Trophoblast cell (in vitro differentiated cells and primary cell): ENCODE data around the gene NAA16.
"Not testable (repeated sequence)": the region's sequence is repeated elsewhere in the genome, so short reads cannot be mapped to it uniquely, and the experiment has no call there.

Experiments used
- DNase-seq, 2 donors: peaks; one replicate each; pipeline ENCODE4 v3.0.0-alpha.2; 2016
- H2AFZ ChIP-seq: 2 replicates; pipeline ENCODE4 v1.6.1; 2013; ENCODE audit warnings: low read length, moderate library complexity, mild to moderate bottlenecking; ENCODE audit not compliant: insufficient read depth, poor library complexity
- H2AK5ac ChIP-seq: 2 replicates; pipeline ENCODE4 v1.6.1; 2013; ENCODE audit warnings: mild to moderate bottlenecking, low read length
- H2BK120ac ChIP-seq: 2 replicates; pipeline ENCODE4 v1.6.1; 2013; ENCODE audit warnings: low read length, mild to moderate bottlenecking, moderate library complexity; ENCODE audit not compliant: insufficient read depth, poor library complexity
- H2BK12ac ChIP-seq: 2 replicates; pipeline ENCODE4 v1.6.1; 2013; ENCODE audit warnings: mild to moderate bottlenecking, low read length, moderate library complexity
- H2BK5ac ChIP-seq: 2 replicates; pipeline ENCODE4 v1.6.1; 2013; ENCODE audit warnings: low read length, low read depth, moderate library complexity, mild to moderate bottlenecking; ENCODE audit not compliant: poor library complexity
- H3K14ac ChIP-seq: 2 replicates; pipeline ENCODE4 v1.6.1; 2013; ENCODE audit warnings: mild to moderate bottlenecking, low read length
- H3K18ac ChIP-seq: 2 replicates; pipeline ENCODE4 v1.6.1; 2013; ENCODE audit warnings: mild to moderate bottlenecking, low read length
- H3K23ac ChIP-seq: 2 replicates; pipeline ENCODE4 v1.6.1; 2013; ENCODE audit warnings: low read length
- H3K27ac ChIP-seq: 2 replicates; pipeline ENCODE4 v1.5.1; 2013; ENCODE audit warnings: low read depth, mild to moderate bottlenecking, inconsistent platforms, low read length, moderate library complexity
- H3K27me3 ChIP-seq: 2 replicates; pipeline ENCODE4 v1.6.1; 2013; ENCODE audit warnings: inconsistent platforms, mild to moderate bottlenecking, low read length, moderate library complexity; ENCODE audit not compliant: insufficient read depth
- H3K36me3 ChIP-seq, 2 experiments: 1 replicate in 1 of 2; 2 replicates in 1 of 2; pipeline ENCODE4 v1.6.1; 2013; ENCODE audit warnings: low read length in 2 of 2, mild to moderate bottlenecking in 2 of 2, moderate library complexity in 1 of 2; ENCODE audit not compliant: insufficient read depth in 2 of 2, control insufficient read depth in 1 of 2
- H3K4ac ChIP-seq: 2 replicates; pipeline ENCODE4 v1.6.1; 2013; ENCODE audit warnings: low read depth, mild to moderate bottlenecking, low read length, moderate library complexity
- H3K4me1 ChIP-seq, 2 experiments: 1 replicate in 1 of 2; 2 replicates in 1 of 2; pipeline ENCODE4 v1.6.1; 2013; ENCODE audit warnings: low read length in 2 of 2, mild to moderate bottlenecking in 2 of 2, moderate library complexity in 1 of 2; ENCODE audit not compliant: insufficient read depth in 2 of 2, control insufficient read depth in 1 of 2
- H3K4me2 ChIP-seq: 2 replicates; pipeline ENCODE4 v1.6.1; 2013; ENCODE audit warnings: inconsistent platforms, mild to moderate bottlenecking, low read length, moderate library complexity
- H3K4me3 ChIP-seq: 2 replicates; pipeline ENCODE4 v1.5.1; 2013; ENCODE audit warnings: mild to moderate bottlenecking, low read depth, low read length, inconsistent platforms
- H3K79me1 ChIP-seq: one replicate; pipeline ENCODE4 v1.6.1; 2013; ENCODE audit warnings: low read length
- H3K79me2 ChIP-seq: 2 replicates; pipeline ENCODE4 v1.6.1; 2013; ENCODE audit warnings: low read length, mild to moderate bottlenecking; ENCODE audit not compliant: control insufficient read depth, insufficient read depth, poor library complexity
- H3K9ac ChIP-seq: 2 replicates; pipeline ENCODE4 v1.6.1; 2013; ENCODE audit warnings: mild to moderate bottlenecking, low read length
- H3K9me3 ChIP-seq: 2 replicates; pipeline ENCODE4 v1.6.1; 2013; ENCODE audit warnings: low read depth, mild to moderate bottlenecking, control low read depth, inconsistent platforms, low read length; ENCODE audit not compliant: insufficient read depth
- H4K12ac ChIP-seq: 2 replicates; pipeline ENCODE4 v1.6.1; 2013; ENCODE audit warnings: low read depth, mild to moderate bottlenecking, low read length, moderate library complexity
- H4K8ac ChIP-seq: 2 replicates; pipeline ENCODE4 v1.6.1; 2013; ENCODE audit warnings: low read depth, mild to moderate bottlenecking, low read length, moderate library complexity
- H4K91ac ChIP-seq: one replicate; pipeline ENCODE4 v1.6.1; 2013; ENCODE audit warnings: low read depth, mild to moderate bottlenecking, low read length, moderate library complexity
- WGBS: extraction: QIAGEN DNeasy Blood & Tissue Kit; methylation state at CpG from one replicate; pipeline ENCODE4 v1.1.7; 2013; ENCODE audit warnings: missing lambda C conversion rate; ENCODE audit not compliant: insufficient read length, insufficient coverage; ENCODE audit errors: extremely low coverage; 5-methylcytosine and 5-hydroxymethylcytosine counted together

Gene NAA16

GRCh38 chr13:41345914-41346589 is 35.0 kb downstream of the NAA16 start:
- Histone ChIP-seq H3K23ac (no peak overlapping the region), H3K79me2 (no peaks in the 10 kb centered on the region), H3K27me3 (no peaks in the 10 kb centered on the region), H4K91ac (no peak overlapping the region), H3K9ac (no peak overlapping the region), H4K8ac (no peak overlapping the region), H2AK5ac (no peak overlapping the region), H4K12ac (no peak overlapping the region), H2BK120ac (no peak overlapping the region), H3K4me1 (peaks cover 2 to 4% of the 10 kb centered on the region in 2 experiments), H3K27ac (no peak overlapping the region), H3K4ac (no peak overlapping the region), H3K14ac (no peak overlapping the region), H2AFZ (no peak overlapping the region), H3K4me2 (no peak overlapping the region), H2BK12ac (no peak overlapping the region), H3K36me3 (peaks cover 6 to 8% of the 10 kb centered on the region in 2 experiments), H3K9me3 (peaks cover 2% of the 10 kb centered on the region), H2BK5ac (no peak overlapping the region), H3K18ac (no peak overlapping the region), H3K79me1 (no peaks in the 10 kb centered on the region), H3K4me3 (no peak overlapping the region)
- no CpG with 5 or more reads among the region's 9 CpGs for WGBS
- DNase-seq, result no peak

- Histone ChIP-seq H2AK5ac (peak overlapping the region; percentile 83), H3K9me3 (no peaks in the 10 kb centered on the region), H3K4ac (no peak overlapping the region), H2AFZ (no peak overlapping the region), H2BK12ac (peak overlapping the region; percentile 91), H3K9ac (no peak overlapping the region), H3K4me2 (no peak overlapping the region), H3K27ac (no peak overlapping the region), H4K12ac (no peak overlapping the region), H3K14ac (no peak overlapping the region), H2BK5ac (peak overlapping the region; percentile 56), H4K8ac (peak overlapping the region; percentile 73), H2BK120ac (peak overlapping the region; percentile 80), H3K4me3 (no peak overlapping the region), H3K36me3 (peaks cover 5% of the 10 kb centered on the region in 2 experiments), H3K79me1 (no peaks in the 10 kb centered on the region), H3K4me1 (peaks cover 2% of the 10 kb centered on the region in 2 experiments), H3K18ac (peak overlapping the region; percentile 84), H3K79me2 (no peaks in the 10 kb centered on the region), H4K91ac (no peak overlapping the region), H3K23ac (no peak overlapping the region), H3K27me3 (no peaks in the 10 kb centered on the region)
- WGBS, result no CpG with 5 or more reads among the region's 14 CpGs
- peak; percentile 88 to 98 for DNase-seq
Observed at GRCh38 chr13:41352935-41353840, 42.1 kb downstream of the NAA16 start.

GRCh38 chr13:41354416-41354815 is 43.3 kb downstream of the NAA16 start:
- H3K79me1 ChIP-seq, result no peaks in the 10 kb centered on the region

GRCh38 chr13:41356385-41356648 is 45.2 kb downstream of the NAA16 start:
- H3K36me3 ChIP-seq, H2BK120ac ChIP-seq, H2AFZ ChIP-seq, H3K79me2 ChIP-seq, H4K12ac ChIP-seq, H3K9ac ChIP-seq, H3K14ac ChIP-seq, H3K18ac ChIP-seq, H3K4me2 ChIP-seq, H4K8ac ChIP-seq, H3K4me3 ChIP-seq, H2BK5ac ChIP-seq, H3K4me1 ChIP-seq, H3K79me1 ChIP-seq, H3K9me3 ChIP-seq, H2AK5ac ChIP-seq, H3K23ac ChIP-seq, H2BK12ac ChIP-seq, H3K4ac ChIP-seq, H3K27me3 ChIP-seq, H3K27ac ChIP-seq, H4K91ac ChIP-seq: not testable (repeated sequence)
- no CpG with 5 or more reads among the region's 5 CpGs for WGBS
- DNase-seq, result peak in 1 of 2 donors; percentile 56

More at GRCh38 chr13:41354416-41354815, 43.3 kb downstream of the NAA16 start:
- no peak overlapping the region for H3K23ac ChIP-seq
- H3K18ac ChIP-seq, result no peak overlapping the region
- no peaks in the 10 kb centered on the region for H3K27me3 ChIP-seq
- no peak overlapping the region for H3K14ac ChIP-seq
- no peak overlapping the region for H3K4me3 ChIP-seq
- H2BK5ac ChIP-seq, result no peak overlapping the region
- no peak overlapping the region for H2BK120ac ChIP-seq
- WGBS, result no CpG with 5 or more reads among the region's 5 CpGs
- no peak overlapping the region for H4K8ac ChIP-seq
- no peaks in the 10 kb centered on the region for H3K79me2 ChIP-seq
- no peak overlapping the region for H3K9ac ChIP-seq
- no peak overlapping the region for H3K4ac ChIP-seq
- no peaks in the 10 kb centered on the region for H3K9me3 ChIP-seq
- DNase-seq, result no peak
- no peak overlapping the region for H3K27ac ChIP-seq
- no peak overlapping the region for H4K12ac ChIP-seq
- H4K91ac ChIP-seq, result no peak overlapping the region
- H3K36me3 ChIP-seq, result peaks cover 3 to 5% of the 10 kb centered on the region in 2 experiments
- H2AK5ac ChIP-seq, result no peak overlapping the region
- H3K4me2 ChIP-seq, result no peak overlapping the region
- no peak overlapping the region for H2AFZ ChIP-seq
- H3K4me1 ChIP-seq, result peaks cover 2% of the 10 kb centered on the region in 2 experiments
- H2BK12ac ChIP-seq, result no peak overlapping the region
